Measurements from ENCODE around the gene ANTXR2. TPM values are rescaled to one million over a fixed set of nuclear protein-coding genes. Genes with fewer than 3 reads are reported as not detected.

The ANTXR2 gene
- total and polyA plus RNA-seq, 2 of the 8 experiments (the other 6 are each of a cell fraction or from before 2014, with no cell fraction given), result 1.1 to 7.5 TPM

DNA sequence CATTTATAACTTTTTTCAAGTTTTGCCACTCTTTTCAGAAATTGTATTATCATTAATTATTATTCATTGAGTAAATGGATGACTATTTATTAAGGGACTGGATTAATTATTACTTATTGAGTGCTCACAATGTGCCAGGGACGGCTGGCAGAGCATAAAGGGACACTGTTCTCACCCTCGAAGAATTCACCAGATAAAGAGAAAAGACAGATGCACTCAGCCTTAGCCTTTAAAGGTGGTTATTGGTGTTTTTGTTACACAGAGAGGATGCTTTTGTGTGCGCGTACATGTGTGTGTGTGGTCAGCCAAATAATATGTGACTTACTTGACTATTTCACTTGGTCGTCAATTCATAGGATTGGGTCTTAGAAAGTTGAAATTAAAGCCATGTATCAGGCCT, 187.0 kb downstream of the ANTXR2 start (continued):
- TF ChIP-seq SRF (IDR thresholded peaks at IDR 0.05; ENCODE audit: low read depth, low read length) (no peak), USF2 (IDR thresholded peaks at IDR 0.05; ENCODE audit: low read length) (no peak), GTF2F1 (IDR thresholded peaks at IDR 0.05; ENCODE audit: borderline replicate concordance, low read depth, low read length) (no peak)

Measured in H1 (cell line).